H1 (cell line): Measurements from ENCODE around the gene DAGLA. TPM values are rescaled to one million over a fixed set of nuclear protein-coding genes. Genes with fewer than 3 reads are reported as not detected.

Source experiments
- CTCF ChIA-PET: fragments of 300-600 bp; sonication (Branson Sonifier 250); formaldehyde crosslinking; loops from one replicate; lab custom pipeline; 2021; ENCODE audit not compliant: partially characterized antibody; lab: Charles Lee
- POLR2A ChIA-PET: fragments of 300-600 bp; sonication (Branson Sonifier 250); formaldehyde crosslinking; loops from one replicate; lab custom pipeline; 2021; ENCODE audit warnings: inconsistent platforms; ENCODE audit not compliant: partially characterized antibody; lab: Charles Lee
- DNase-seq, 2 experiments: peaks; one replicate each; pipeline versions ENCODE4 v3.0.0 to v3.0.0-alpha.2; 2010 to 2022; ENCODE audit warnings: low spot score in 2 of 2, low read depth in 1 of 2, mixed read lengths in 1 of 2
- FAIRE-seq: peaks from 2 replicates; lab custom pipeline; 2011; peaks lifted over from hg19 to GRCh38; lab: Jason Lieb, UNC
- H2AFZ ChIP-seq: 2 replicates; pipeline ENCODE4 v1.8.1; 2012; ENCODE audit warnings: low read length, inconsistent platforms
- H2AK5ac ChIP-seq: 2 replicates; pipeline ENCODE4 v1.6.1; 2013; ENCODE audit warnings: low read depth, low read length
- H2BK120ac ChIP-seq: replicated peaks from 2 replicates; pipeline ENCODE3; 2013; ENCODE audit warnings: low read depth, low read length, inconsistent platforms
- H2BK12ac ChIP-seq: 2 replicates; pipeline ENCODE4 v1.6.1; 2013; ENCODE audit warnings: low read depth, low read length
- H2BK15ac ChIP-seq: 2 replicates; pipeline ENCODE4 v1.6.1; 2013; ENCODE audit warnings: low read length
- H2BK20ac ChIP-seq: 2 replicates; pipeline ENCODE4 v1.6.1; 2013; ENCODE audit warnings: low read length
- H2BK5ac ChIP-seq: 2 replicates; pipeline ENCODE4 v1.6.1; 2013; ENCODE audit warnings: low read depth, low read length
- H3K14ac ChIP-seq: 2 replicates; pipeline ENCODE4 v1.6.1; 2013; ENCODE audit warnings: inconsistent platforms; ENCODE audit not compliant: insufficient read length
- H3K18ac ChIP-seq: 2 replicates; pipeline ENCODE4 v1.6.1; 2013; ENCODE audit warnings: low read length; ENCODE audit errors: extremely low read depth
- H3K23ac ChIP-seq: 2 replicates; pipeline ENCODE4 v1.6.1; 2013; ENCODE audit warnings: inconsistent platforms; ENCODE audit not compliant: insufficient read length
- H3K23me2 ChIP-seq: 2 replicates; pipeline ENCODE4 v1.6.1; 2013; ENCODE audit warnings: low read depth, low read length
- H3K27ac ChIP-seq: 2 replicates; pipeline ENCODE4 v1.6.1; 2011; ENCODE audit warnings: low read depth, low read length, inconsistent platforms
- H3K27me3 ChIP-seq, 4 experiments: replicated peaks in 1 of 4; 1 replicate in 1 of 4; 2 replicates in 3 of 4; pipeline versions ENCODE4 v1.6.1 to v1.8.1; 2011 to 2013; ENCODE audit warnings: low read length in 3 of 4, mild to moderate bottlenecking in 3 of 4, inconsistent platforms in 2 of 4, mixed read lengths in 2 of 4, moderate library complexity in 1 of 4; ENCODE audit not compliant: control insufficient read depth in 3 of 4, insufficient read depth in 3 of 4; ENCODE audit errors: extremely low read depth in 1 of 4
- H3K36me3 ChIP-seq, 4 experiments: 2 replicates each; pipeline versions ENCODE4 v1.6.1 to v1.8.1; 2011 to 2013; ENCODE audit warnings: mild to moderate bottlenecking in 4 of 4, low read length in 3 of 4, moderate library complexity in 2 of 4, control low read depth in 1 of 4, inconsistent platforms in 1 of 4; ENCODE audit not compliant: insufficient read depth in 4 of 4, control insufficient read depth in 2 of 4
- H3K4ac ChIP-seq: replicated peaks from 2 replicates; pipeline ENCODE3; 2013; ENCODE audit warnings: low read length, low read depth, mixed read lengths, inconsistent platforms; ENCODE audit not compliant: insufficient read length
- H3K4me1 ChIP-seq, 4 experiments: replicated peaks in 1 of 4; 1 replicate in 1 of 4; 2 replicates in 3 of 4; pipeline versions ENCODE4 v1.6.1 to v1.8.1; 2011 to 2013; ENCODE audit warnings: low read length in 3 of 4, inconsistent platforms in 2 of 4, mixed read lengths in 1 of 4; ENCODE audit not compliant: insufficient read depth in 4 of 4, control insufficient read depth in 3 of 4
- H3K4me2 ChIP-seq, 2 experiments: 2 replicates each; pipeline versions ENCODE4 v1.6.1 to v1.8.1; 2011 to 2013; ENCODE audit warnings: low read depth in 2 of 2, low read length in 2 of 2, control low read depth in 1 of 2, inconsistent platforms in 1 of 2, mild to moderate bottlenecking in 1 of 2; ENCODE audit not compliant: insufficient read depth in 1 of 2
- H3K4me3 ChIP-seq, 4 experiments: fragments of 200-600, 300-600 bp in 1 of 4; sonication (generic), shearing (Covaris generic), sonication (Bioruptor Twin) in 1 of 4; 2 replicates each; pipeline versions ENCODE4 v1.5.1 to v1.8.1; 2011 to 2016; ENCODE audit warnings: low read length in 4 of 4, low read depth in 3 of 4, control low read depth in 2 of 4, inconsistent platforms in 2 of 4, mild to moderate bottlenecking in 2 of 4, mixed read lengths in 1 of 4, moderate library complexity in 1 of 4; ENCODE audit not compliant: insufficient read depth in 2 of 4; ENCODE audit errors: extremely low read depth in 1 of 4
- H3K56ac ChIP-seq: replicated peaks from 2 replicates; pipeline ENCODE3; 2013; ENCODE audit warnings: low read depth, mild to moderate bottlenecking, mixed read lengths, low read length, inconsistent platforms; ENCODE audit not compliant: insufficient read length
- H3K79me1 ChIP-seq: 2 replicates; pipeline ENCODE4 v1.6.1; 2013; ENCODE audit warnings: low read depth, low read length, control low read depth
- H3K79me2 ChIP-seq, 2 experiments: 2 replicates each; pipeline versions ENCODE4 v1.6.1 to v1.8.1; 2012 to 2013; ENCODE audit warnings: low read length in 2 of 2, mild to moderate bottlenecking in 2 of 2, inconsistent platforms in 1 of 2; ENCODE audit not compliant: insufficient read depth in 2 of 2, control insufficient read depth in 1 of 2
- H3K9ac ChIP-seq, 4 experiments: replicated peaks in 1 of 4; 1 replicate in 1 of 4; 2 replicates in 3 of 4; pipeline versions ENCODE4 v1.6.1 to v1.8.1; 2011 to 2013; ENCODE audit warnings: low read depth in 3 of 4, low read length in 3 of 4, control low read depth in 2 of 4, mild to moderate bottlenecking in 2 of 4, moderate library complexity in 2 of 4, inconsistent platforms in 1 of 4; ENCODE audit errors: extremely low read depth in 1 of 4
- H3K9me3 ChIP-seq, 2 experiments: 2 replicates each; pipeline versions ENCODE4 v1.6.1 to v1.8.1; 2012 to 2013; ENCODE audit warnings: mild to moderate bottlenecking in 2 of 2, moderate library complexity in 2 of 2, control low read depth in 1 of 2, inconsistent platforms in 1 of 2, low read depth in 1 of 2, low read length in 1 of 2, mixed read lengths in 1 of 2; ENCODE audit not compliant: insufficient read depth in 2 of 2
- H4K20me1 ChIP-seq, 2 experiments: replicated peaks in 1 of 2; 2 replicates each; pipeline versions ENCODE3 to v1.8.1; 2011 to 2013; ENCODE audit warnings: inconsistent platforms in 2 of 2, low read length in 2 of 2, mild to moderate bottlenecking in 1 of 2; ENCODE audit not compliant: insufficient read depth in 2 of 2, control insufficient read depth in 1 of 2
- H4K5ac ChIP-seq: 2 replicates; pipeline ENCODE4 v1.6.1; 2013; ENCODE audit warnings: low read length, low read depth, mixed read lengths, inconsistent platforms; ENCODE audit not compliant: insufficient read length
- H4K8ac ChIP-seq: 2 replicates; pipeline ENCODE4 v1.8.0; 2013; ENCODE audit warnings: mild to moderate bottlenecking, moderate library complexity, low read length, inconsistent platforms; ENCODE audit not compliant: insufficient read depth; ENCODE audit errors: extremely low read depth
- H4K91ac ChIP-seq: replicated peaks from 2 replicates; pipeline ENCODE3; 2013; ENCODE audit warnings: low read length, mixed read lengths, inconsistent platforms; ENCODE audit not compliant: insufficient read length
- CREB1 ChIP-seq: IDR thresholded peaks from 2 replicates; pipeline ENCODE4 v1.6.1; 2012; ENCODE audit warnings: inconsistent platforms
- FOSL1 ChIP-seq: IDR thresholded peaks from 2 replicates; pipeline ENCODE4 v1.6.1; 2011; ENCODE audit warnings: mild to moderate bottlenecking, low read depth, low read length, moderate library complexity; ENCODE audit not compliant: insufficient read depth
- JUND ChIP-seq: IDR thresholded peaks from 2 replicates; pipeline ENCODE4 v1.6.1; 2011; ENCODE audit warnings: mild to moderate bottlenecking, improper control_type of control experiment, low read length
- WGBS, 2 experiments: shearing (Covaris generic) in 1 of 2; methylation state at CpG; one replicate each; pipeline versions ENCODE4 v1.1.6 to v1.1.7; 2013 to 2015; ENCODE audit warnings: low lambda C conversion rate in 2 of 2, mixed read lengths in 2 of 2, inconsistent platforms in 1 of 2, low coverage in 1 of 2, missing lambda C conversion rate in 1 of 2; ENCODE audit not compliant: insufficient replicate concordance in 2 of 2, insufficient coverage in 1 of 2, insufficient read length in 1 of 2; ENCODE audit errors: extremely low coverage in 1 of 2, missing lambda C conversion rate in 1 of 2; 5-methylcytosine and 5-hydroxymethylcytosine counted together
- polyA plus RNA-seq, 7 experiments: library from polyadenylated mRNA; depleted of rRNA in 3 of 7; stranded (reverse) in 5 of 7; unstranded in 2 of 7; fragments of >200 nt in 5 of 7; fragments of 200-250 nt in 2 of 7; gene quantifications; 1 replicate in 5 of 7; 2 replicates in 1 of 7; 4 replicates in 1 of 7; pipeline versions ENCODE4 v1.2.1 to v1.2.3, GENCODE V29; 2011 to 2013; ENCODE audit warnings: missing spikeins in 2 of 7, mixed read lengths in 2 of 7
- total RNA-seq: library from RNA; stranded (reverse); fragmentation: NEBNext Ultra II Directional; extraction: Animal tissue kit (Norgen Biotek cat#: 25700); gene quantifications from 2 replicates; pipeline ENCODE4 v1.2.1, GENCODE V29; 2021

Gene DAGLA
- total and polyA plus RNA-seq, 2 of the 8 experiments (the other 6 are each of a cell fraction or from before 2014, with no cell fraction given): 3.6 to 6.6 TPM

- Histone ChIP-seq H2BK120ac (no peak overlapping the region), H3K9me3 (no peaks in the 10 kb centered on the region), H4K8ac (no peak overlapping the region), H2AFZ (no peak overlapping the region), H3K4me3 (no peak overlapping the region), H4K5ac (no peak overlapping the region), H2BK15ac (no peak overlapping the region), H4K20me1 (no peaks in the 10 kb centered on the region), H3K4ac (no peak overlapping the region), H4K91ac (no peak overlapping the region), H3K56ac (no peak overlapping the region), H2BK12ac (no peak overlapping the region), H3K27me3 (peaks cover 0 to 3% (median 1%) of the 10 kb centered on the region in 4 experiments; a peak in 1 of 7 replicates), H3K4me1 (peaks cover 0 to 25% (median 13%) of the 10 kb centered on the region in 4 experiments; a peak in 6 of 7 replicates), H3K18ac (no peak overlapping the region), H3K27ac (no peak overlapping the region), H3K79me1 (no peaks in the 10 kb centered on the region), H3K4me2 (no peak overlapping the region), H3K36me3 (no peaks in the 10 kb centered on the region), H3K23ac (no peak overlapping the region), H2BK20ac (no peak overlapping the region), H3K9ac (no peak overlapping the region), H3K14ac (no peak overlapping the region), H2BK5ac (no peak overlapping the region), H3K23me2 (peaks cover 2% of the 10 kb centered on the region; the same call in 1 of the 2 replicates), H3K79me2 (no peaks in the 10 kb centered on the region), H2AK5ac (no peak overlapping the region)
- TF ChIP-seq JUND (0 out of 2 replicates have a peak, but pooled peaks have one; percentile 9), CREB1 (no peak), FOSL1 (no peak)
- FAIRE-seq (no peak), DNase-seq (no peak)
- POLR2A ChIA-PET: interaction anchor here (1.1 to 1.4 kb wide), 2 partner anchors 10 to 49 kb away, joined by 3 to 4 read pairs; no protein-coding TSS in a partner anchor
- 84% methylated on average over 5 of the region's 5 CpGs; no CpG with 5 or more reads in 1 of the 2 experiments for WGBS, 2 experiments
- CTCF ChIA-PET: interaction anchor here (0.7 to 5.7 kb wide), 13 partner anchors 9 to 88 kb away, joined by 3 to 43 read pairs (median 3); no protein-coding TSS in a partner anchor
These were observed 20.0 kb downstream of the DAGLA start for GRCh38 chr11:61700212-61700611.
